K562 (cell line): Measurements from ENCODE around the gene KIF5C. TPM values are rescaled to one million over a fixed set of nuclear protein-coding genes. Genes with fewer than 3 reads are reported as not detected.

Experiments used
- ATAC-seq: fragments of 200-7000 bp; cut with Tn5 transposase; 3 replicates; pipeline ENCODE4 v1.9.1; 2020; ENCODE audit warnings: moderate library complexity
- BruUV-seq: library from RNA; stranded (reverse); fragments of 400-500 nt; replicated peaks from 2 replicates; lab custom pipeline; 2021; lab: Mats Ljungman, UMichigan
- CTCF ChIA-PET: fragments of 300-600 bp; formaldehyde crosslinking; extraction: SDS; loops from one replicate; lab custom pipeline; 2021; ENCODE audit warnings: low intra/inter-chr PET ratio; lab: Yijun Ruan, JAX
- POLR2A ChIA-PET: fragments of 300-600, 350-650 bp; sonication (Branson Sonifier 250); formaldehyde crosslinking; extraction: SDS; loops from one replicate; lab custom pipeline; 2021; ENCODE audit warnings: antibody characterized with exemption, inconsistent platforms; lab: Yijun Ruan, JAX
- DNase-seq, 4 experiments: peaks; one replicate each; pipeline versions ENCODE4 v3.0.0 to v3.0.0-alpha.2; 2011 to 2018; ENCODE audit warnings: low spot score in 3 of 4, mixed read lengths in 3 of 4; ENCODE audit errors: extremely low read depth in 1 of 4
- FAIRE-seq: peaks from 2 replicates; lab custom pipeline; 2011; peaks lifted over from hg19 to GRCh38; lab: Jason Lieb, UNC
- H2AFZ ChIP-seq: 2 replicates; pipeline ENCODE4 v1.6.0; 2011; ENCODE audit warnings: low read depth, low read length, control low read depth, inconsistent platforms
- H3K27ac ChIP-seq: fragments of 200-600 bp; 3 replicates; pipeline ENCODE4 v1.8.0; 2011; ENCODE audit warnings: low read depth, mild to moderate bottlenecking, control low read depth, inconsistent platforms, low read length, moderate library complexity, mixed read lengths; ENCODE audit errors: extremely low read depth
- H3K27me3 ChIP-seq, 2 experiments: fragments of 300-600 bp in 1 of 2; 2 replicates in 1 of 2; 3 replicates in 1 of 2; pipeline versions ENCODE4 v1.6.0 to v1.8.0; 2011; ENCODE audit warnings: inconsistent platforms in 2 of 2, low read length in 2 of 2, mild to moderate bottlenecking in 1 of 2, mixed read lengths in 1 of 2, moderate library complexity in 1 of 2; ENCODE audit not compliant: control insufficient read depth in 2 of 2, insufficient read depth in 2 of 2
- H3K36me3 ChIP-seq: fragments of 300-600 bp; 3 replicates; pipeline ENCODE4 v1.8.0; 2011; ENCODE audit warnings: mild to moderate bottlenecking, low read length, inconsistent platforms; ENCODE audit not compliant: control insufficient read depth, insufficient read depth
- H3K4me1 ChIP-seq, 2 experiments: fragments of 200-600 bp in 1 of 2; replicated peaks in 1 of 2; 2 replicates in 1 of 2; 3 replicates in 1 of 2; pipeline versions ENCODE4 v1.5.1 to v1.8.0; 2011; ENCODE audit warnings: inconsistent platforms in 2 of 2, low read length in 2 of 2, mild to moderate bottlenecking in 1 of 2, mixed read lengths in 1 of 2, moderate library complexity in 1 of 2; ENCODE audit not compliant: control insufficient read depth in 2 of 2, insufficient read depth in 2 of 2
- H3K4me2 ChIP-seq: 2 replicates; pipeline ENCODE4 v1.6.1; 2011; ENCODE audit warnings: low read length, control low read depth, inconsistent platforms, mixed read lengths; ENCODE audit not compliant: insufficient read depth
- H3K4me3 ChIP-seq: fragments of 200-600 bp; sonication (generic), shearing (Covaris generic); 2 replicates; pipeline ENCODE4 v1.5.1; 2016; ENCODE audit warnings: control low read depth, inconsistent platforms
- H3K79me2 ChIP-seq: fragments of 200-600 bp; 3 replicates; pipeline ENCODE4 v1.8.0; 2011; ENCODE audit warnings: low read length, inconsistent platforms; ENCODE audit not compliant: control insufficient read depth, insufficient read depth
- H3K9ac ChIP-seq, 2 experiments: 2 replicates each; pipeline versions ENCODE4 v1.6.0 to v1.6.1; 2011; ENCODE audit warnings: low read depth in 2 of 2, low read length in 2 of 2, control low read depth in 1 of 2, inconsistent platforms in 1 of 2, mild to moderate bottlenecking in 1 of 2, mixed read lengths in 1 of 2; ENCODE audit not compliant: insufficient read depth in 1 of 2
- H3K9me1 ChIP-seq: one replicate; pipeline ENCODE4 v1.6.0; 2011; ENCODE audit warnings: inconsistent platforms, mild to moderate bottlenecking, low read length, moderate library complexity; ENCODE audit not compliant: control insufficient read depth, insufficient read depth
- H3K9me3 ChIP-seq: replicated peaks from 2 replicates; pipeline ENCODE4 v1.5.1; 2011; ENCODE audit warnings: low read depth, low read length, inconsistent platforms; ENCODE audit not compliant: control insufficient read depth, insufficient read depth
- H4K20me1 ChIP-seq: replicated peaks from 2 replicates; pipeline ENCODE4 v1.6.1; 2011; ENCODE audit warnings: low read length, inconsistent platforms, mixed read lengths; ENCODE audit not compliant: control insufficient read depth, insufficient read depth
- DMBX1 ChIP-seq: fragments of 250-450 bp; sonication (Bioruptor Pico); IDR thresholded peaks from 2 replicates; pipeline ENCODE4 v1.8.0; 2022; ENCODE audit warnings: inconsistent platforms, mild to moderate bottlenecking, moderate library complexity, borderline replicate concordance
- ETV6 ChIP-seq, 3 experiments: fragments of 150-350 bp in 1 of 3; sonication (generic) in 1 of 3; formaldehyde crosslinking in 1 of 3; IDR thresholded peaks; 2 replicates each; pipeline versions ENCODE4 v1.6.1 to v1.8.0; 2014 to 2022; ENCODE audit warnings: borderline replicate concordance in 2 of 3, low read depth in 2 of 3, antibody characterized with exemption in 1 of 3, low read length in 1 of 3, mild to moderate bottlenecking in 1 of 3, missing genetic modification reagents in 1 of 3
- HDAC6 ChIP-seq: IDR thresholded peaks from 2 replicates; pipeline ENCODE4 v1.6.1; 2012; ENCODE audit warnings: low read depth, mild to moderate bottlenecking, control low read depth, inconsistent platforms, low read length, moderate library complexity
- KAT2B ChIP-seq: IDR thresholded peaks from one replicate; pipeline ENCODE4 v1.6.1; 2012; ENCODE audit warnings: low read depth, mild to moderate bottlenecking, control low read depth, inconsistent platforms, low read length, moderate library complexity
- MAX ChIP-seq: sonication (generic); formaldehyde crosslinking; IDR thresholded peaks from 2 replicates; pipeline ENCODE4 v1.9.0; 2022; ENCODE audit warnings: mild to moderate bottlenecking, missing genetic modification reagents
- MTA3 ChIP-seq: fragments of 450-650 bp; formaldehyde crosslinking; IDR thresholded peaks from 2 replicates; pipeline ENCODE4 v1.6.1; 2017; ENCODE audit warnings: mild to moderate bottlenecking, borderline replicate concordance
- POLR2AphosphoS5 ChIP-seq: IDR thresholded peaks from 2 replicates; pipeline ENCODE4 v1.6.1; 2011; ENCODE audit warnings: mild to moderate bottlenecking, low read depth, low read length, moderate library complexity; ENCODE audit not compliant: control insufficient read depth, insufficient read depth
- POLR3G ChIP-seq: IDR thresholded peaks from 2 replicates; pipeline ENCODE4 v1.6.1; 2011; ENCODE audit not compliant: insufficient read length, insufficient replicate concordance; ENCODE audit errors: extremely low read depth
- SMAD1 ChIP-seq: fragments of 150-350 bp; IDR thresholded peaks from 2 replicates; pipeline ENCODE4 v1.6.1; 2014; ENCODE audit warnings: low read length, low read depth; ENCODE audit not compliant: partially characterized antibody
- SNAPC5 ChIP-seq: fragments of 250-450 bp; sonication (Bioruptor Pico); IDR thresholded peaks from 2 replicates; pipeline ENCODE4 v1.8.0; 2021; ENCODE audit warnings: moderate library complexity, mild to moderate bottlenecking, inconsistent platforms
- TCF3 ChIP-seq: sonication (generic); formaldehyde crosslinking; IDR thresholded peaks from 2 replicates; pipeline ENCODE4 v1.4.0; 2020; ENCODE audit warnings: mild to moderate bottlenecking, missing genetic modification reagents
- WGBS: fragments of 100-300 bp; shearing (Covaris generic); methylation state at CpG from one replicate; pipeline ENCODE4 v1.1.6; 2016; ENCODE audit warnings: low coverage, mixed read lengths; ENCODE audit not compliant: insufficient coverage; ENCODE audit errors: missing lambda C conversion rate; 5-methylcytosine and 5-hydroxymethylcytosine counted together
- in situ Hi-C: fragments of 300-500 bp; cut with MboI; formaldehyde crosslinking; loops from 4 replicates; pipeline ENCODE4 v1.15.0; 2018; ENCODE audit warnings: inconsistent platforms, mixed read lengths
- intact Hi-C: fragments of 100-400 bp; cut with micrococcal nuclease; formaldehyde crosslinking; loops from 2 replicates; pipeline ENCODE4 v1.14.2; 2022
- polyA plus RNA-seq, 8 experiments: library from polyadenylated mRNA; depleted of rRNA in 4 of 8; stranded (reverse) in 5 of 8; unstranded in 3 of 8; fragments of >200 nt; fragmentation: Nextera tagmentation in 2 of 8; fragmentation: Illumina TruSeq in 1 of 8; extraction: Ambion mirVana in 2 of 8; extraction: Trizol in 1 of 8; gene quantifications; 2 replicates each; pipeline versions ENCODE4 v1.2.1 to v1.2.3, GENCODE V29; 2011 to 2014; ENCODE audit warnings: inconsistent platforms in 1 of 8, missing spikeins in 1 of 8
- total RNA-seq, 7 experiments: library from RNA; depleted of rRNA in 6 of 7; stranded (reverse); fragments of >200 nt in 6 of 7; fragmentation: Illumina TruSeq in 2 of 7; extraction: Trizol in 2 of 7; gene quantifications; 2 replicates each; pipeline versions ENCODE4 v1.2.1 to v1.2.3, GENCODE V29; 2011 to 2021; ENCODE audit warnings: low replicate concordance in 1 of 7

The KIF5C gene
- total and polyA plus RNA-seq, 9 of the 15 experiments (the other 6 are each of a cell fraction or from before 2014, with no cell fraction given): 0.01 to 0.09 (median 0.01) TPM; not detected in 6

GRCh38 chr2:149050188-149050587 is 175.2 kb downstream of the KIF5C start:
- Histone ChIP-seq H4K20me1 (no peaks in the 10 kb centered on the region), H3K9ac (no peak overlapping the region)
- WGBS: 3% methylated on average over 6 of the region's 6 CpGs
- DNase-seq: no peak
- POLR2A ChIA-PET: no interaction called here
- no peak for TF ChIP-seq ETV6 (IDR thresholded peaks at IDR 0.05; ENCODE audit: borderline replicate concordance in 1 of 2, low read depth in 2 of 2, low read length in 1 of 2)
- TF ChIP-seq ETV6 (CRISPR knock-in tag; IDR thresholded peaks at IDR 0.05; ENCODE audit: borderline replicate concordance): no peak
- no peak for TF ChIP-seq KAT2B
- no peak for TF ChIP-seq MTA3
- no peak for TF ChIP-seq HDAC6
- TF ChIP-seq POLR2AphosphoS5: no peak
- TF ChIP-seq SMAD1: no peak
- TF ChIP-seq DMBX1 (CRISPR knock-in tag): no peak
- TF ChIP-seq MAX: no peak
- TF ChIP-seq POLR3G: no peak
- TF ChIP-seq TCF3: no peak
- TF ChIP-seq SNAPC5 (CRISPR knock-in tag): no peak
- TF ChIP-seq, all 486 proteins: peak for 0
- no peaks in the 10 kb centered on the region for H3K27me3 ChIP-seq
- no peak overlapping the region for H3K4me3 ChIP-seq
- no peaks in the 10 kb centered on the region for H3K4me1 ChIP-seq
- no TSS peak for BruUV-seq
- H3K9me3 ChIP-seq: no peaks in the 10 kb centered on the region
- intact Hi-C loops (no loop called here), in situ Hi-C loops (no loop called here)
- no peak overlapping the region for H3K4me2 ChIP-seq
- no peak overlapping the region for H3K27ac ChIP-seq
- no peaks in the 10 kb centered on the region for H3K9me1 ChIP-seq
- no peaks in the 10 kb centered on the region for H3K36me3 ChIP-seq
- H2AFZ ChIP-seq: no peak overlapping the region
- H3K79me2 ChIP-seq: no peaks in the 10 kb centered on the region
- FAIRE-seq: no peak
- CTCF ChIA-PET: no interaction called here
- no peak for ATAC-seq
